WTC11 (cell line): ENCODE measurements around the gene UCHL1. TPM values are rescaled to one million over a fixed set of nuclear protein-coding genes. Genes with fewer than 3 reads are reported as not detected.

Experiments used
- ATAC-seq: fragments of 200-7000 bp; cut with Tn5 transposase; 2 replicates; pipeline ENCODE4 v1.10.0; 2021; ENCODE audit warnings: mild to moderate bottlenecking, moderate library complexity
- CTCF ChIA-PET: fragments of 300-600 bp; sonication (Branson Sonifier 250); formaldehyde crosslinking; loops from one replicate; lab custom pipeline; 2021; ENCODE audit warnings: antibody characterized with exemption; lab: Charles Lee
- POLR2A ChIA-PET: fragments of 350-600 bp; sonication (Branson Sonifier 250); formaldehyde crosslinking; loops from one replicate; lab custom pipeline; 2021; ENCODE audit warnings: antibody characterized with exemption; lab: Charles Lee
- DNase-seq: peaks from one replicate; pipeline ENCODE4 v3.0.0; 2021; ENCODE audit warnings: low spot score
- H3K27ac Mint-ChIP-seq: 2 replicates; pipeline ENCODE4 v1.8.0; 2021; ENCODE audit warnings: mixed read lengths
- H3K27me3 Mint-ChIP-seq: 2 replicates; pipeline ENCODE4 v1.8.0; 2021; ENCODE audit warnings: low read depth, mild to moderate bottlenecking, moderate library complexity, mixed read lengths
- H3K36me3 Mint-ChIP-seq: 2 replicates; pipeline ENCODE4 v1.8.0; 2021; ENCODE audit warnings: mixed read lengths
- H3K4me1 Mint-ChIP-seq: 2 replicates; pipeline ENCODE4 v1.8.0; 2022; ENCODE audit warnings: mixed read lengths
- H3K4me3 Mint-ChIP-seq: 2 replicates; pipeline ENCODE4 v1.8.0; 2021; ENCODE audit warnings: mild to moderate bottlenecking, moderate library complexity, mixed read lengths
- H3K9me3 Mint-ChIP-seq: 2 replicates; pipeline ENCODE4 v1.8.0; 2021; ENCODE audit warnings: mixed read lengths
- AFF4 ChIP-seq: sonication (generic); formaldehyde crosslinking; IDR thresholded peaks from 2 replicates; pipeline ENCODE4 v1.8.1; 2023; ENCODE audit warnings: mild to moderate bottlenecking, missing genetic modification reagents, borderline replicate concordance
- ARID4B ChIP-seq: sonication (generic); formaldehyde crosslinking; IDR thresholded peaks from 2 replicates; pipeline ENCODE4 v1.8.0; 2023; ENCODE audit warnings: missing genetic modification reagents, mild to moderate bottlenecking, borderline replicate concordance
- CBFB ChIP-seq: sonication (generic); formaldehyde crosslinking; IDR thresholded peaks from 2 replicates; pipeline ENCODE4 v1.8.1; 2022; ENCODE audit warnings: mild to moderate bottlenecking, low read depth, missing genetic modification reagents
- CREM ChIP-seq: sonication (generic); formaldehyde crosslinking; IDR thresholded peaks from 2 replicates; pipeline ENCODE4 v1.8.1; 2022; ENCODE audit warnings: mild to moderate bottlenecking, missing genetic modification reagents, moderate library complexity
- E2F5 ChIP-seq: sonication (generic); formaldehyde crosslinking; IDR thresholded peaks from 2 replicates; pipeline ENCODE4 v1.8.1; 2022; ENCODE audit warnings: mild to moderate bottlenecking, moderate library complexity, missing genetic modification reagents
- ETV6 ChIP-seq: sonication (generic); formaldehyde crosslinking; IDR thresholded peaks from 2 replicates; pipeline ENCODE4 v1.8.1; 2022; ENCODE audit warnings: mild to moderate bottlenecking, missing genetic modification reagents
- FOXK1 ChIP-seq: sonication (generic); formaldehyde crosslinking; IDR thresholded peaks from 2 replicates; pipeline ENCODE4 v1.8.0; 2022; ENCODE audit warnings: mild to moderate bottlenecking, moderate library complexity, missing genetic modification reagents
- GABPB1 ChIP-seq: sonication (generic); formaldehyde crosslinking; IDR thresholded peaks from 2 replicates; pipeline ENCODE4 v1.8.1; 2023; ENCODE audit warnings: mild to moderate bottlenecking, missing genetic modification reagents
- HMGXB4 ChIP-seq: sonication (generic); formaldehyde crosslinking; IDR thresholded peaks from 2 replicates; pipeline ENCODE4 v1.8.1; 2023; ENCODE audit warnings: mild to moderate bottlenecking, moderate library complexity, missing genetic modification reagents
- IRF2 ChIP-seq: sonication (generic); formaldehyde crosslinking; IDR thresholded peaks from 2 replicates; pipeline ENCODE4 v1.8.0; 2022; ENCODE audit warnings: low read depth, missing genetic modification reagents, borderline replicate concordance
- MAX ChIP-seq: sonication (generic); formaldehyde crosslinking; IDR thresholded peaks from 2 replicates; pipeline ENCODE4 v1.8.0; 2022; ENCODE audit warnings: mild to moderate bottlenecking, missing genetic modification reagents
- MYBL2 ChIP-seq: sonication (generic); formaldehyde crosslinking; IDR thresholded peaks from 2 replicates; pipeline ENCODE4 v1.8.1; 2023; ENCODE audit warnings: mild to moderate bottlenecking, moderate library complexity, missing genetic modification reagents
- NFATC4 ChIP-seq: fragments of 250-450 bp; sonication (Bioruptor Pico); IDR thresholded peaks from 2 replicates; pipeline ENCODE4 v1.9.0; 2021; ENCODE audit warnings: mild to moderate bottlenecking
- PRRX2 ChIP-seq: fragments of 250-450 bp; sonication (Bioruptor Pico); IDR thresholded peaks from 2 replicates; pipeline ENCODE4 v1.8.0; 2021; ENCODE audit warnings: mild to moderate bottlenecking
- RORB ChIP-seq: fragments of 250-450 bp; sonication (Bioruptor Pico); IDR thresholded peaks from 2 replicates; pipeline ENCODE4 v1.9.0; 2021; ENCODE audit warnings: mild to moderate bottlenecking
- SMAD3 ChIP-seq: sonication (generic); formaldehyde crosslinking; IDR thresholded peaks from 2 replicates; pipeline ENCODE4 v1.8.0; 2022; ENCODE audit warnings: missing genetic modification reagents, mild to moderate bottlenecking, borderline replicate concordance
- ZNF232 ChIP-seq: sonication (generic); formaldehyde crosslinking; IDR thresholded peaks from 2 replicates; pipeline ENCODE4 v1.8.0; 2022; ENCODE audit warnings: mild to moderate bottlenecking, missing genetic modification reagents
- ZNF263 ChIP-seq: sonication (generic); formaldehyde crosslinking; IDR thresholded peaks from 2 replicates; pipeline ENCODE4 v1.8.1; 2022; ENCODE audit warnings: low read depth, mild to moderate bottlenecking, moderate library complexity, missing genetic modification reagents
- ZNF416 ChIP-seq: fragments of 250-450 bp; sonication (Bioruptor Pico); IDR thresholded peaks from 2 replicates; pipeline ENCODE4 v1.9.0; 2021; ENCODE audit warnings: mild to moderate bottlenecking, inconsistent platforms
- total RNA-seq: library from RNA; stranded (reverse); gene quantifications from 3 replicates; pipeline ENCODE4 v1.2.3, GENCODE V29; 2021
- TF ChIP-seq, protein P1 (sequence below): fragments of 200-600 bp; IDR thresholded peaks from 2 replicates; pipeline ENCODE4 v1.8.0; 2022; ENCODE audit warnings: antibody characterized with exemption
- TF ChIP-seq, protein P2 (sequence below): sonication (generic); formaldehyde crosslinking; IDR thresholded peaks from 2 replicates; pipeline ENCODE4 v1.8.0; 2022; ENCODE audit warnings: mild to moderate bottlenecking, missing genetic modification reagents

The UCHL1 gene
- total RNA-seq, 1 experiment from 2014 or later, result 548 TPM

DNA sequence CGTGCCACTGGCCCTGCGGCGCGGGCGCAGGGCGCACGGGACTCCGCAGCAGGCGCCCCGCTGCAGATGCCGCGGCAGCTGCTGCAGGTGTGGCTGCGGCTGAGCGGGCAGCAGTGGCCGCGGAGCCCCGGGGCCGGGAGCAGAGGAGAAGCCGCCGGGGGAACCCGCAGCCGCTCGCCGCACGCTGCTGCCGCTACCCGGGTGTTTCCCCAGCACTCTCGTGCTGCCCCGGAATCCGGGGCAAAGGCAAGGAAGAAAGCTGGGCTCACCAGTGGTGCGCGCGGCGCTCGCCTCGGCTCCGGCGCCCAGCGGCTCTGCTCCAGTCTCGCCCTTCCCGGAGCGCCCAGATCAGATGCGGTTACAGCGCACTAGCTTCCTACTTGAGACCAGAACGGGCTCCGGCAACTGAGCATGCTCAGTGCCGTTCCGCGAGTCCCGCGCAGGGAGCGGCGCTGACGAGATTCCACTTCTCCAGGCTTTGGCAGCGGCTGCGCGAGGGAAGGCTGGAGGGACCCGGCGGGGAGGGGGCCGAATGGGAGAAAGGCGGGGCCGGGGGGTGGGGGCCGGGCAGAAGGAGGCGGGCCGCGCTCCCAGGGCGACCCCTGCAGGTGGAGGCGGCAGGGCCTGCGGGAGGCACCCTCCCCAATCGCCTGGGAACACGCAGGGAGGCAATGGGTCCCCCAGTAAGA, 42.4 kb upstream of the UCHL1 start, which contains the start of gene APBB2 (continued):
- TF ChIP-seq HMGXB4 (CRISPR knock-in tag) (peak; percentile 86), ARID4B (CRISPR knock-in tag) (0 out of 2 replicates have a peak, but pooled peaks have one; percentile 57), AFF4 (peak; percentile 28; the same call in 1 of the 2 replicates), RORB (no peak), MAX (CRISPR knock-in tag) (no peak; the same call in 1 of the 2 replicates), FOXK1 (CRISPR knock-in tag) (peak; percentile 63; the same call in 1 of the 2 replicates)
- TF ChIP-seq, protein P1, sequence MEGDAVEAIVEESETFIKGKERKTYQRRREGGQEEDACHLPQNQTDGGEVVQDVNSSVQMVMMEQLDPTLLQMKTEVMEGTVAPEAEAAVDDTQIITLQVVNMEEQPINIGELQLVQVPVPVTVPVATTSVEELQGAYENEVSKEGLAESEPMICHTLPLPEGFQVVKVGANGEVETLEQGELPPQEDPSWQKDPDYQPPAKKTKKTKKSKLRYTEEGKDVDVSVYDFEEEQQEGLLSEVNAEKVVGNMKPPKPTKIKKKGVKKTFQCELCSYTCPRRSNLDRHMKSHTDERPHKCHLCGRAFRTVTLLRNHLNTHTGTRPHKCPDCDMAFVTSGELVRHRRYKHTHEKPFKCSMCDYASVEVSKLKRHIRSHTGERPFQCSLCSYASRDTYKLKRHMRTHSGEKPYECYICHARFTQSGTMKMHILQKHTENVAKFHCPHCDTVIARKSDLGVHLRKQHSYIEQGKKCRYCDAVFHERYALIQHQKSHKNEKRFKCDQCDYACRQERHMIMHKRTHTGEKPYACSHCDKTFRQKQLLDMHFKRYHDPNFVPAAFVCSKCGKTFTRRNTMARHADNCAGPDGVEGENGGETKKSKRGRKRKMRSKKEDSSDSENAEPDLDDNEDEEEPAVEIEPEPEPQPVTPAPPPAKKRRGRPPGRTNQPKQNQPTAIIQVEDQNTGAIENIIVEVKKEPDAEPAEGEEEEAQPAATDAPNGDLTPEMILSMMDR, result peak; percentile 80
- TF ChIP-seq, all 79 proteins: peak for 21

- H3K27ac Mint-ChIP-seq, result no peak overlapping the region
- peaks cover 44% of the 10 kb centered on the region for H3K4me1 Mint-ChIP-seq
- no peak for ATAC-seq
- peaks cover 13% of the 10 kb centered on the region for H3K27me3 Mint-ChIP-seq
- DNase-seq, result no peak
- ChIA-PET CTCF (interaction anchor here (0.6 to 7.1 kb wide), 21 partner anchors 10 to 465 kb away, joined by 3 to 104 read pairs (median 5); partner anchors contain the start of gene NSUN7), POLR2A (interaction anchor here (0.7 to 2.2 kb wide), 10 partner anchors 42 to 318 kb away, joined by 3 to 15 read pairs (median 4); partner anchors contain the start of gene UCHL1)
- H3K36me3 Mint-ChIP-seq, result no peaks in the 10 kb centered on the region
- H3K9me3 Mint-ChIP-seq, result no peaks in the 10 kb centered on the region
- peak overlapping the region; percentile 83 for H3K4me3 Mint-ChIP-seq
- TF ChIP-seq NFATC4 (CRISPR knock-in tag) (no peak), CREM (CRISPR knock-in tag) (no peak), ZNF263 (CRISPR knock-in tag) (no peak), IRF2 (CRISPR knock-in tag) (no peak), ZNF416 (CRISPR knock-in tag) (no peak), SMAD3 (CRISPR knock-in tag) (no peak), ZNF232 (CRISPR knock-in tag) (no peak), E2F5 (CRISPR knock-in tag) (no peak), GABPB1 (CRISPR knock-in tag) (no peak), ETV6 (CRISPR knock-in tag) (no peak), MYBL2 (CRISPR knock-in tag) (no peak), CBFB (no peak), RORB (no peak), PRRX2 (CRISPR knock-in tag) (no peak)
- TF ChIP-seq, protein P2, sequence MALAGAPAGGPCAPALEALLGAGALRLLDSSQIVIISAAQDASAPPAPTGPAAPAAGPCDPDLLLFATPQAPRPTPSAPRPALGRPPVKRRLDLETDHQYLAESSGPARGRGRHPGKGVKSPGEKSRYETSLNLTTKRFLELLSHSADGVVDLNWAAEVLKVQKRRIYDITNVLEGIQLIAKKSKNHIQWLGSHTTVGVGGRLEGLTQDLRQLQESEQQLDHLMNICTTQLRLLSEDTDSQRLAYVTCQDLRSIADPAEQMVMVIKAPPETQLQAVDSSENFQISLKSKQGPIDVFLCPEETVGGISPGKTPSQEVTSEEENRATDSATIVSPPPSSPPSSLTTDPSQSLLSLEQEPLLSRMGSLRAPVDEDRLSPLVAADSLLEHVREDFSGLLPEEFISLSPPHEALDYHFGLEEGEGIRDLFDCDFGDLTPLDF (CRISPR knock-in tag), result no peak
Measured at GRCh38 chr4:41214825-41215146, 41.9 kb upstream of the UCHL1 start.
